Fibroblast of pulmonary artery (primary cell): ENCODE measurements around the gene FFAR1.

Experiments
- DNase-seq: peaks from one replicate; pipeline ENCODE4 v3.0.0-alpha.2; 2010; ENCODE audit warnings: low read depth
- H3K4me3 ChIP-seq: replicated peaks from 2 replicates; pipeline ENCODE4 v1.5.1; 2011; ENCODE audit warnings: low read depth, mild to moderate bottlenecking, control low read depth, low read length, moderate library complexity
- CTCF ChIP-seq: IDR thresholded peaks from 2 replicates; pipeline ENCODE4 v1.5.1; 2011; ENCODE audit warnings: mild to moderate bottlenecking, control low read depth, low read length, inconsistent platforms; ENCODE audit errors: missing control alignments

Gene FFAR1

GRCh38 chr19:35389192-35389861 lies 41.6 kb downstream of the FFAR1 start:
- no peak for TF ChIP-seq CTCF
- no peak for DNase-seq
- no peak overlapping the region for H3K4me3 ChIP-seq

GRCh38 chr19:35392742-35393715 lies 45.3 kb downstream of the FFAR1 start:
- TF ChIP-seq CTCF = no peak
- H3K4me3 ChIP-seq = no peak overlapping the region
- no peak for DNase-seq

DNA sequence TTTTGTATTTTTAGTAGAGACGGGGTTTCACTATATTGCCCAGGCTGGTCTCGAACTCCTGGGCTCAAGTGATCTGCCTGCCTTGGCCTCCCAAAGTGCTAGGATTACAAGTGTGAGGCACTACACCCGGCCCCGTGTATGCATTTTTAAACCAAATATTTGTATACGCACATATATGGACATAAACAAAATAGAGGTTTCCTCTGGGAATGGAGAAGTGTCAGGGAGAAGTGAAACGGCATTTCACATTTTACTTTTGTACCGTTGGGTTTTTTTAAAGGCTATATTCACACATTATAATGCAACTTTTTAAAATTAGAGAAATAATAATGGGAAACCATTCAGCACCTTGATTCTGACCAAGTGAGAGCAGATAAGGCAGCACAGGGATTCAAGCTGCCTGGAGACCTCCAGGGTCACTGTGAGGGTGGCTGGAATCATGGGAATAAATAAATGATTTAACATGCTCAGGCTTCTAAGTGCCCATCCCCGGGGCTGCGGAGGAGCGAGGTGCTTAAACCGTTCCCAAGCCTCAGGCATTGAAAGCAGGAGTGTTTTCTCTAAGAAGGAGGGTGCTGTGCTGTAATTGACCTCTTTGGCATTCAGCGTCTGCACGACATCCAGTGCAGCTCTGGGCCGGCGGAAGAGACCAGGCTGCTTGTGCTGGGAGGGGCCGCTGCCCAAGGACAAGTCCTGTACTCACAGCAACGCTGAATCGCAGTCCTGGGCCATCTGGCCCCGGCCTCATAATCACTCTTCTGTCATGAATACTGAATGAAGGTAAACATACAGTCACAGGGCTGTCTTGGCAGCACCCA lies 47.9 kb downstream of the FFAR1 start:
- DNase-seq = no peak
- TF ChIP-seq CTCF = no peak
- no peak overlapping the region for H3K4me3 ChIP-seq

GRCh38 chr19:35396240-35396885 lies 48.7 kb downstream of the FFAR1 start:
- no peak overlapping the region for H3K4me3 ChIP-seq
- DNase-seq = no peak
- no peak for TF ChIP-seq CTCF

DNA sequence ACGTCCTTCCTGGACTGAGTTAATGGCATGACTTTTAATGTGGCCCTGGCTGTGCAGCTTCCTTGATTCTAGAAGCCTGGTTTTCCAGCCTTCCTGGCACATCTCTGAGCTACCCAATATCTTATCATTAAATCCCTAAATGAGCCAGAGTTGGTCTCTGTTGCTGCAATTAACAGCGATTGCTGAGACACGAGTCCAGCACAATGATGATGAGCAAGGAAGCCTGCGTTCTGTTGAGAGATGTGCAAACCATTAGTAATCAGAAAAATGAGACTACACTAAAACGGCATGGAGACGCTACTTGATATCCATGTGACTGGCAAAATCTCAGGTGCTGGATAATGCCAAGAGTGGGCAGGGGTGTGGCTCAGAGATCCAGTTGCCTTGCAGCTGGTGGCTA lies 49.4 kb downstream of the FFAR1 start:
- H3K4me3 ChIP-seq = no peak overlapping the region
- TF ChIP-seq CTCF = no peak
- no peak for DNase-seq
